Natural killer cell (primary cell): ENCODE data around the gene NYAP2. TPM values are rescaled to one million over a fixed set of nuclear protein-coding genes. Genes with fewer than 3 reads are reported as not detected.

ENCODE experiments used
- ATAC-seq, 3 donors: fragments of 150-1000 bp in 2 of 3; fragments of 200-7000 bp in 1 of 3; cut with Tn5 transposase; 1 replicate in 1 of 3; 2 replicates in 2 of 3; pipeline ENCODE4 v1.10.0; 2021; ENCODE audit warnings: mild to moderate bottlenecking in 2 of 3, moderate library complexity in 2 of 3
- DNase-seq, 2 donors: peaks; one replicate each; pipeline versions ENCODE4 v3.0.0 to v3.0.0-alpha.2; 2013 to 2021; ENCODE audit warnings: mixed read lengths in 1 of 2
- H3K27ac ChIP-seq: one replicate; pipeline ENCODE4 v1.5.1; 2013; ENCODE audit warnings: mild to moderate bottlenecking, low read length
- H3K27me3 ChIP-seq: one replicate; pipeline ENCODE4 v1.6.1; 2013; ENCODE audit warnings: low read length; ENCODE audit not compliant: control insufficient read depth, insufficient read depth
- H3K36me3 ChIP-seq: one replicate; pipeline ENCODE4 v1.6.1; 2013; ENCODE audit warnings: low read length; ENCODE audit not compliant: control insufficient read depth, insufficient read depth
- H3K4me1 ChIP-seq: one replicate; pipeline ENCODE4 v1.6.1; 2013; ENCODE audit warnings: low read length; ENCODE audit not compliant: control insufficient read depth, insufficient read depth
- H3K4me3 ChIP-seq: one replicate; pipeline ENCODE4 v1.5.1; 2013; ENCODE audit warnings: low read length
- H3K9me3 ChIP-seq: one replicate; pipeline ENCODE4 v1.6.1; 2013; ENCODE audit warnings: low read length; ENCODE audit not compliant: control insufficient read depth, insufficient read depth
- H3K27ac Mint-ChIP-seq, 2 donors: one replicate each; pipeline ENCODE4 v1.8.0; 2022; ENCODE audit warnings: mild to moderate bottlenecking in 2 of 2, mixed read lengths in 2 of 2, moderate library complexity in 1 of 2
- H3K27me3 Mint-ChIP-seq, 2 donors: one replicate each; pipeline ENCODE4 v1.8.0; 2022; ENCODE audit warnings: low read depth in 2 of 2, mixed read lengths in 2 of 2
- H3K36me3 Mint-ChIP-seq: one replicate; pipeline ENCODE4 v1.8.0; 2022; ENCODE audit warnings: mixed read lengths
- H3K4me1 Mint-ChIP-seq, 2 donors: one replicate each; pipeline ENCODE4 v1.8.0; 2022; ENCODE audit warnings: mixed read lengths in 2 of 2
- H3K4me3 Mint-ChIP-seq: one replicate; pipeline ENCODE4 v1.8.0; 2022; ENCODE audit warnings: mild to moderate bottlenecking, moderate library complexity, mixed read lengths
- H3K9me3 Mint-ChIP-seq, 2 donors: one replicate each; pipeline ENCODE4 v1.8.0; 2022; ENCODE audit warnings: mixed read lengths in 2 of 2
- WGBS: methylation state at CpG from one replicate; pipeline ENCODE4 v1.1.7; 2013; ENCODE audit warnings: missing lambda C conversion rate; ENCODE audit not compliant: insufficient coverage; 5-methylcytosine and 5-hydroxymethylcytosine counted together
- intact Hi-C: fragments of 100-400 bp; cut with micrococcal nuclease; formaldehyde crosslinking; loops from one replicate; pipeline ENCODE4 v1.14.2; 2022
- total RNA-seq, 4 donors: library from RNA; stranded (reverse); fragments of 120-200 nt in 1 of 4; gene quantifications; one replicate each; pipeline versions ENCODE4 v1.2.3 to v1.2.4, GENCODE V29; 2013 to 2022
- TF ChIP-seq, protein P1 (sequence below): fragments of 200-600 bp; IDR thresholded peaks from one replicate; pipeline ENCODE4 v1.8.0; 2022; ENCODE audit warnings: antibody characterized with exemption

The NYAP2 gene
- total RNA-seq: under 1 TPM in 1 of 3 donors, not detected in 2; 0.14 TPM
- 0.14 TPM for total RNA-seq (2013)

DNA sequence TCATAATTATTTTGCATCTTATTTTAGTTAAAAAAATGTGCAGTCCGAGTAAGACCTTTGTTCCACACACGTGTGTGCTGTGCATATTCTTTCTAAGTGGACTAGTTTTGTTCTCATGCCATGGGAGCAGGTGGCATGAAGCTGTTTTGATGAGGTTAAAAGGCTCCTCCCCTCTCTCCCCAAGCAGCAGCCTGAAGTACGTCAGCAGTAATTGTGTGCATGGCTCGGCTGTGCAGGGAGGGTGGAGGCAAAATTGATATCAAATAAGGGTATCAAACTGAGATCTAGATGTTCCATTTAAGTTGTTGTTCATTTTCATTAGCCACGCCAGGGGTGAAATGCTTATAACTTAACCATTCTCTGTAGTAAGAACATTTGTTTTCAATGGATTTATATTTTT lies at the start of gene NYAP2:
Gene NYAP2, plus strand, starts transcription at position 207 of the 400 bp plus-strand sequence. CDS start 9,171 bp downstream, outside the sequence.
- no peak for DNase-seq

DNA sequence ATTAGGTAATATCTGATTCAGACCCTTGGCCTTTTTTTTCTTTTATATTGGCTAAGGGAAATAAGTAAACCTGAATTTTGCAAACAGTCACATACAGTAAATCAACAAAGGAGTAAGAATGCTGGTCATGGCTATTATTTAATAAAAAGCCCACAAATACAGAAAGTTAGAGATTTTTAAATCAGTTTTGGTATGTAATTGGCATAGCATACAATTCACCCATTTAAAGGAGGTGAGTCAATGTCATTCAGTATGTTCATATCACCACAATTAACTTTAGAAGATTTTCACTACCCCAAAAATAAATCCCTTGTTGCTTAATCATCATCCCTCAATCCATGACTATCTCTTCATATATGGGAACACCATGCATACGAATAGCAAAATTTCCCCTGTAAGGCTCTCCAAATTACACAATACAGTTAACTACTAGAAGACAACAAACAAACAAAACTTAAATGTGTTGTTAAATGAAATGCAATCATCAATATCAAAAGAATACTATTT lies 45.9 kb upstream of the NYAP2 start:
- H3K4me3 ChIP-seq: no peak overlapping the region
- H3K4me1 Mint-ChIP-seq: no peaks in the 10 kb centered on the region
- H3K27ac Mint-ChIP-seq: no peak overlapping the region
- H3K36me3 ChIP-seq: no peaks in the 10 kb centered on the region
- H3K27ac ChIP-seq: no peak overlapping the region
- intact Hi-C loops: no loop called here
- H3K27me3 ChIP-seq: peaks cover 10% of the 10 kb centered on the region
- WGBS: no CpG with 5 or more reads among the region's 1 CpG
- H3K36me3 Mint-ChIP-seq: no peaks in the 10 kb centered on the region
- H3K9me3 Mint-ChIP-seq: no peaks in the 10 kb centered on the region
- no peak for ATAC-seq
- DNase-seq: no peak
- no peak overlapping the region for H3K4me3 Mint-ChIP-seq
- no peaks in the 10 kb centered on the region for H3K4me1 ChIP-seq
- TF ChIP-seq, protein P1, sequence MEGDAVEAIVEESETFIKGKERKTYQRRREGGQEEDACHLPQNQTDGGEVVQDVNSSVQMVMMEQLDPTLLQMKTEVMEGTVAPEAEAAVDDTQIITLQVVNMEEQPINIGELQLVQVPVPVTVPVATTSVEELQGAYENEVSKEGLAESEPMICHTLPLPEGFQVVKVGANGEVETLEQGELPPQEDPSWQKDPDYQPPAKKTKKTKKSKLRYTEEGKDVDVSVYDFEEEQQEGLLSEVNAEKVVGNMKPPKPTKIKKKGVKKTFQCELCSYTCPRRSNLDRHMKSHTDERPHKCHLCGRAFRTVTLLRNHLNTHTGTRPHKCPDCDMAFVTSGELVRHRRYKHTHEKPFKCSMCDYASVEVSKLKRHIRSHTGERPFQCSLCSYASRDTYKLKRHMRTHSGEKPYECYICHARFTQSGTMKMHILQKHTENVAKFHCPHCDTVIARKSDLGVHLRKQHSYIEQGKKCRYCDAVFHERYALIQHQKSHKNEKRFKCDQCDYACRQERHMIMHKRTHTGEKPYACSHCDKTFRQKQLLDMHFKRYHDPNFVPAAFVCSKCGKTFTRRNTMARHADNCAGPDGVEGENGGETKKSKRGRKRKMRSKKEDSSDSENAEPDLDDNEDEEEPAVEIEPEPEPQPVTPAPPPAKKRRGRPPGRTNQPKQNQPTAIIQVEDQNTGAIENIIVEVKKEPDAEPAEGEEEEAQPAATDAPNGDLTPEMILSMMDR: no peak
- no peaks in the 10 kb centered on the region for H3K9me3 ChIP-seq
- peaks cover 7 to 11% of the 10 kb centered on the region in 2 donors for H3K27me3 Mint-ChIP-seq

More for the DNA sequence above, at the start of gene NYAP2:
- no peak within 1 kb of the TSS for H3K27ac Mint-ChIP-seq
- Histone ChIP-seq H3K27me3 (peaks cover 3% of the 10 kb centered on the region), H3K27ac (no peak within 1 kb of the TSS), H3K4me3 (no peak within 1 kb of the TSS), H3K9me3 (no peaks in the 10 kb centered on the region), H3K36me3 (no peaks in the 10 kb centered on the region), H3K4me1 (no peaks in the 10 kb centered on the region)
- TF ChIP-seq, protein P1: no peak
- no peaks in the 10 kb centered on the region for H3K36me3 Mint-ChIP-seq
- peaks cover 0 to 2% of the 10 kb centered on the region in 2 donors for H3K9me3 Mint-ChIP-seq
- no peak within 1 kb of the TSS for H3K4me3 Mint-ChIP-seq
- WGBS: 40% methylated on average over 2 of the region's 5 CpGs
- H3K4me1 Mint-ChIP-seq: no peaks in the 10 kb centered on the region
- intact Hi-C loops: no loop called here
- no peak for ATAC-seq
- H3K27me3 Mint-ChIP-seq: peaks cover 0 to 20% of the 10 kb centered on the region in 2 donors

DNA sequence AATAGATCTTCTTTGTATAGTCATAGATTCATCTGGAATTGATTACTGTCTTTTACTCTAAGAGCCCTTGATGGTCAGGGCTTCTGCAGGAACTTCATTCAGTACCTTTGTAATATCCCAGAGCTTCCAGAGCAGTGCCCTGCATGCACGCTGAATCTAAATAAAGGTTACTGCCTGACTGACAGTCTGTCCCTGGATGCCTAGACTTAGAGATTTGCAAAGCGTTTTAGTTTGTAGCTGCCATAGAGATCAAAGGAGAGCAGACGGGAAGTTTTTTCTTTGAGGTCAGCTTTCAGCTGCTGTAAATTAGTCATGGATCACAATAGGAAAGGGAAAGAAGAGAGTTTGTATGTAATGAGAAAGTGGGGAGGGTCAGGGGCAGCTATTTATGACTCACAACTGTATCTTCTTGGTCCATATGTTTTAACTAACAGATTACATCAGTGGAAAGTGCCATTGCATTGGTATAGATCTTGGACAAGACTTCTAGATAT lies 45.2 kb upstream of the NYAP2 start:
- Histone ChIP-seq H3K4me3 (no peak overlapping the region), H3K4me1 (no peaks in the 10 kb centered on the region), H3K27ac (no peak overlapping the region), H3K9me3 (no peaks in the 10 kb centered on the region), H3K27me3 (peaks cover 10% of the 10 kb centered on the region), H3K36me3 (no peaks in the 10 kb centered on the region)
- Mint-ChIP-seq H3K4me1 (no peaks in the 10 kb centered on the region), H3K9me3 (no peaks in the 10 kb centered on the region), H3K4me3 (no peak overlapping the region), H3K27ac (no peak overlapping the region), H3K36me3 (no peaks in the 10 kb centered on the region), H3K27me3 (peaks cover 7 to 11% of the 10 kb centered on the region in 2 donors)
- intact Hi-C loops: no loop called here
- ATAC-seq (no peak), DNase-seq (no peak)
- TF ChIP-seq, protein P1: no peak
- WGBS: 31% methylated on average over 3 of the region's 3 CpGs

DNA sequence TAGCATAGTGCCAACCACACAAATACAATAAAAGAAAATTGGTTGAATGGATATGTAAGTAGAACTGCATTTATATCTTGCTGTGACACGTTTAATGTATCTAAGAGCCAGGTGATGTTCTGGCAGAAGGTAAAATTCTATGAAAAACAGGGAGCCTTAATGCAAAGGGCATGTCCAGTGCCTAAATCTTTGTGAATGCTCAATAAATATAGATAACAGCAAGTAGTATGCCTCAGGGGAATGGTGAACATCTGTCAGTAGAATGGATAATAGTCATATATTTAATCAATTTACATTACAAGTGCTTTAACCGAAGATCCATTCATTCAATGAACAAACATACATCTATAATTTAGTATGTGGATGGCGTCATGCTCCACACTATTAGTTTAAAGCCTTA lies 43.7 kb upstream of the NYAP2 start:
- no peaks in the 10 kb centered on the region for H3K4me1 Mint-ChIP-seq
- H3K4me1 ChIP-seq: no peaks in the 10 kb centered on the region
- H3K36me3 ChIP-seq: no peaks in the 10 kb centered on the region
- ATAC-seq (no peak), DNase-seq (no peak)
- no peak overlapping the region for H3K27ac Mint-ChIP-seq
- no peak overlapping the region for H3K27ac ChIP-seq
- no peaks in the 10 kb centered on the region for H3K36me3 Mint-ChIP-seq
- peaks cover 3 to 9% of the 10 kb centered on the region in 2 donors for H3K27me3 Mint-ChIP-seq
- intact Hi-C loops: no loop called here
- H3K9me3 ChIP-seq: no peaks in the 10 kb centered on the region
- peaks cover 5% of the 10 kb centered on the region for H3K27me3 ChIP-seq
- H3K4me3 ChIP-seq: no peak overlapping the region
- 72% methylated on average over 1 of the region's 3 CpGs for WGBS
- no peak overlapping the region for H3K4me3 Mint-ChIP-seq
- TF ChIP-seq, protein P1: no peak
- H3K9me3 Mint-ChIP-seq: no peaks in the 10 kb centered on the region
